GM12878 (cell line): ENCODE data around the gene THADA.

Experiments
- BRCA1 ChIP-seq: IDR thresholded peaks from 2 replicates; pipeline ENCODE4 v1.6.1; 2011; ENCODE audit warnings: low read depth, low read length, improper control_type of control experiment
- EGR1 ChIP-seq, 2 experiments: IDR thresholded peaks; 1 replicate in 1 of 2; 2 replicates in 1 of 2; pipeline ENCODE4 v1.6.1; 2011 to 2012; ENCODE audit warnings: low read depth in 2 of 2, low read length in 2 of 2, borderline replicate concordance in 1 of 2, mild to moderate bottlenecking in 1 of 2, moderate library complexity in 1 of 2
- GABPA ChIP-seq: IDR thresholded peaks from 2 replicates; pipeline ENCODE4 v1.6.1; 2014; ENCODE audit warnings: antibody characterized with exemption, low read depth, mild to moderate bottlenecking, inconsistent platforms
- IRF4 ChIP-seq: IDR thresholded peaks from 2 replicates; pipeline ENCODE4 v1.6.1; 2011; ENCODE audit warnings: low read depth, low read length
- MEF2B ChIP-seq: fragments of 450-650 bp; IDR thresholded peaks from 2 replicates; pipeline ENCODE4 v1.6.1; 2018; ENCODE audit warnings: mild to moderate bottlenecking, moderate library complexity; ENCODE audit not compliant: partially characterized antibody, poor library complexity, severe bottlenecking
- POLR2A ChIP-seq: IDR thresholded peaks from 2 replicates; pipeline ENCODE4 v1.6.1; 2011; ENCODE audit warnings: low read depth, mild to moderate bottlenecking, low read length
- SMC3 ChIP-seq: IDR thresholded peaks from 2 replicates; pipeline ENCODE4 v1.6.1; 2011; ENCODE audit warnings: low read length, improper control_type of control experiment, borderline replicate concordance
- SP1 ChIP-seq: IDR thresholded peaks from one replicate; pipeline ENCODE4 v1.6.1; 2011; ENCODE audit warnings: low read depth, low read length
- TAF1 ChIP-seq: IDR thresholded peaks from 2 replicates; pipeline ENCODE4 v1.6.1; 2011; ENCODE audit warnings: mild to moderate bottlenecking, low read depth, low read length, borderline replicate concordance
- TCF3 ChIP-seq: IDR thresholded peaks from 2 replicates; pipeline ENCODE4 v1.6.1; 2012; ENCODE audit warnings: low read depth, mild to moderate bottlenecking, low read length, borderline replicate concordance; ENCODE audit not compliant: insufficient read depth
- ZNF24 ChIP-seq: fragments of 450-650 bp; IDR thresholded peaks from 2 replicates; pipeline ENCODE4 v1.6.1; 2017; ENCODE audit warnings: antibody characterized with exemption, mild to moderate bottlenecking
- TF ChIP-seq, protein P1 (sequence below): IDR thresholded peaks from 2 replicates; pipeline ENCODE4 v1.6.1; 2012; ENCODE audit warnings: low read depth, low read length, improper control_type of control experiment
- TF ChIP-seq, protein P2 (sequence below): fragments of 450-650 bp; formaldehyde crosslinking; IDR thresholded peaks from 2 replicates; pipeline ENCODE4 v1.5.0; 2022; ENCODE audit warnings: mild to moderate bottlenecking, missing genetic modification characterization
- TF ChIP-seq, protein P3 (sequence below): IDR thresholded peaks from 2 replicates; pipeline ENCODE4 v1.6.1; 2012; ENCODE audit warnings: low read length, inconsistent platforms

DNA sequence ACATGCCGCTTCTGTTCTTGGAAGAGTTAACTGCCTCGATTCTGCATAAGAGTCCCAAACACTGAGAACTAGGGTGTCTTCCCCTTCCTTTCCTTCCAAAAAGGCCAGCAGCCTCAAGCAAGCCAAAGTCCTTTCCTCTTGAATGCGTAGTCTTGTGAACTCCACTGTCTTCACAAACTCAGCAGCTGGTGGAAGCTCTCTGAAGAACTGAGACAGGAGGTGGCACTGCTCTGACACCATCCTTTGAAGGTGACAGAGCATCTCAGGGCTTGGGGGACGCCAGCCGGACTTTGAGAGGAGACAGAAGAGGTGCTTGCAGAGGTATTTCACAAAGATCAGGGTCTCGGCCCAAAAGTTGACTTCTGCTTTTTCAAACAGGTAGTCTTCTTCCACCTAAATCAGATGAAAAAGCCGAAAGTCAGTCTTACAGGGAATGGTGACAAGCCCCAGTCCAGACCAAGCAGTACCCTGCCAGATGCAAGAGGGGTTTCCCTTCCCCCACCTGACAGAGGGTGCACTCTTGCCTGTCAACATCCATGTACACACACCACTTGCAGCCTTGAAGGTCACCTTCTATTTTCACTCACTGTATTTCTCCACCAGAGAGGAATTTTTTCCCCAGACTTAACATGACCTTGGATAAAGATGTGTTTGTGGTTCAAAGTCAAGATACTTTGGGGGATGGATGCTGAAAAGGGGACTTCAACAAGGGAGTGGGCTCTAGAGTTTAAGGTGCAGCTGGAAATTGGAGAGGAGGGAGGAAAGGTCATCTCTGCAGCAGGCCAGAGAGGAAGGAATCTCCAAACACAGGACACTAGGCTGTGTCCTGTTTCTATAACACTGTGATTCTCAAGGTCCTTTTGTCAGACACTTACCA lies 364.6 kb downstream of the THADA start:
- no peak for TF ChIP-seq ZNF24
- no peak for TF ChIP-seq EGR1 (IDR thresholded peaks at IDR 0.05; ENCODE audit: borderline replicate concordance in 1 of 2, low read depth in 2 of 2, low read length in 2 of 2)
- no peak for TF ChIP-seq MEF2B
- TF ChIP-seq, protein P1, sequence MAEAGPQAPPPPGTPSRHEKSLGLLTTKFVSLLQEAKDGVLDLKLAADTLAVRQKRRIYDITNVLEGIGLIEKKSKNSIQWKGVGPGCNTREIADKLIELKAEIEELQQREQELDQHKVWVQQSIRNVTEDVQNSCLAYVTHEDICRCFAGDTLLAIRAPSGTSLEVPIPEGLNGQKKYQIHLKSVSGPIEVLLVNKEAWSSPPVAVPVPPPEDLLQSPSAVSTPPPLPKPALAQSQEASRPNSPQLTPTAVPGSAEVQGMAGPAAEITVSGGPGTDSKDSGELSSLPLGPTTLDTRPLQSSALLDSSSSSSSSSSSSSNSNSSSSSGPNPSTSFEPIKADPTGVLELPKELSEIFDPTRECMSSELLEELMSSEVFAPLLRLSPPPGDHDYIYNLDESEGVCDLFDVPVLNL = no peak
- TF ChIP-seq, protein P2, sequence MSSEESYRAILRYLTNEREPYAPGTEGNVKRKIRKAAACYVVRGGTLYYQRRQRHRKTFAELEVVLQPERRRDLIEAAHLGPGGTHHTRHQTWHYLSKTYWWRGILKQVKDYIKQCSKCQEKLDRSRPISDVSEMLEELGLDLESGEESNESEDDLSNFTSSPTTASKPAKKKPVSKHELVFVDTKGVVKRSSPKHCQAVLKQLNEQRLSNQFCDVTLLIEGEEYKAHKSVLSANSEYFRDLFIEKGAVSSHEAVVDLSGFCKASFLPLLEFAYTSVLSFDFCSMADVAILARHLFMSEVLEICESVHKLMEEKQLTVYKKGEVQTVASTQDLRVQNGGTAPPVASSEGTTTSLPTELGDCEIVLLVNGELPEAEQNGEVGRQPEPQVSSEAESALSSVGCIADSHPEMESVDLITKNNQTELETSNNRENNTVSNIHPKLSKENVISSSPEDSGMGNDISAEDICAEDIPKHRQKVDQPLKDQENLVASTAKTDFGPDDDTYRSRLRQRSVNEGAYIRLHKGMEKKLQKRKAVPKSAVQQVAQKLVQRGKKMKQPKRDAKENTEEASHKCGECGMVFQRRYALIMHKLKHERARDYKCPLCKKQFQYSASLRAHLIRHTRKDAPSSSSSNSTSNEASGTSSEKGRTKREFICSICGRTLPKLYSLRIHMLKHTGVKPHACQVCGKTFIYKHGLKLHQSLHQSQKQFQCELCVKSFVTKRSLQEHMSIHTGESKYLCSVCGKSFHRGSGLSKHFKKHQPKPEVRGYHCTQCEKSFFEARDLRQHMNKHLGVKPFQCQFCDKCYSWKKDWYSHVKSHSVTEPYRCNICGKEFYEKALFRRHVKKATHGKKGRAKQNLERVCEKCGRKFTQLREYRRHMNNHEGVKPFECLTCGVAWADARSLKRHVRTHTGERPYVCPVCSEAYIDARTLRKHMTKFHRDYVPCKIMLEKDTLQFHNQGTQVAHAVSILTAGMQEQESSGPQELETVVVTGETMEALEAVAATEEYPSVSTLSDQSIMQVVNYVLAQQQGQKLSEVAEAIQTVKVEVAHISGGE = no peak
- TF ChIP-seq TAF1 = no peak
- TF ChIP-seq SMC3 = no peak; the same call in 1 of the 2 replicates
- TF ChIP-seq GABPA = no peak
- no peak for TF ChIP-seq TCF3
- TF ChIP-seq POLR2A = no peak
- TF ChIP-seq BRCA1 = no peak
- no peak for TF ChIP-seq IRF4
- TF ChIP-seq SP1 = no peak
- TF ChIP-seq, protein P3, sequence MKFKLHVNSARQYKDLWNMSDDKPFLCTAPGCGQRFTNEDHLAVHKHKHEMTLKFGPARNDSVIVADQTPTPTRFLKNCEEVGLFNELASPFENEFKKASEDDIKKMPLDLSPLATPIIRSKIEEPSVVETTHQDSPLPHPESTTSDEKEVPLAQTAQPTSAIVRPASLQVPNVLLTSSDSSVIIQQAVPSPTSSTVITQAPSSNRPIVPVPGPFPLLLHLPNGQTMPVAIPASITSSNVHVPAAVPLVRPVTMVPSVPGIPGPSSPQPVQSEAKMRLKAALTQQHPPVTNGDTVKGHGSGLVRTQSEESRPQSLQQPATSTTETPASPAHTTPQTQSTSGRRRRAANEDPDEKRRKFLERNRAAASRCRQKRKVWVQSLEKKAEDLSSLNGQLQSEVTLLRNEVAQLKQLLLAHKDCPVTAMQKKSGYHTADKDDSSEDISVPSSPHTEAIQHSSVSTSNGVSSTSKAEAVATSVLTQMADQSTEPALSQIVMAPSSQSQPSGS = no peak
